ENCODE measurements around the gene TOB1. TPM values are rescaled to one million over a fixed set of nuclear protein-coding genes. Genes with fewer than 3 reads are reported as not detected.

TOB1 gene
- total RNA-seq, 2 experiments from 2014 or later = 419 to 449 TPM

- intact Hi-C loops (cut with DNase I, micrococcal nuclease) = no loop called here
- ATAC-seq (ENCODE audit: poor library complexity) = no peak
- no peaks in the 10 kb centered on the region for H3K36me3 ChIP-seq (ENCODE audit: insufficient read depth, low read length)
- peaks cover 6% of the 10 kb centered on the region for H3K4me1 ChIP-seq (ENCODE audit: insufficient read depth, low read length)
- peaks cover 0 to 9% of the 10 kb centered on the region in 2 experiments for H3K27me3 ChIP-seq (ENCODE audit: control insufficient read depth in 1 of 2, insufficient read depth in 2 of 2, low read length in 2 of 2)
- no peak for DNase-seq
- no peak overlapping the region for H3K4me3 Mint-ChIP-seq
- H3K9me3 Mint-ChIP-seq = no peaks in the 10 kb centered on the region
- H3K36me3 Mint-ChIP-seq (ENCODE audit: low read depth) = no peaks in the 10 kb centered on the region
- peaks cover 8% of the 10 kb centered on the region for H3K27me3 Mint-ChIP-seq
- no peak overlapping the region for H3K27ac Mint-ChIP-seq
- POLR2A ChIA-PET = no interaction called here
- CTCF ChIA-PET = no interaction called here
- H3K4me1 Mint-ChIP-seq (ENCODE audit: low read depth) = no peaks in the 10 kb centered on the region
- no peak for TF ChIP-seq CTCF (IDR thresholded peaks at IDR 0.05)
- H3K9me3 ChIP-seq (ENCODE audit: control insufficient read depth in 1 of 2, insufficient read depth in 1 of 2, low read length in 2 of 2) = no peaks in the 10 kb centered on the region
- H3K4me3 ChIP-seq (ENCODE audit: low read length) = no peak overlapping the region
- H3K27ac ChIP-seq (ENCODE audit: low read depth in 1 of 2, low read length in 2 of 2) = no peak overlapping the region
Measured at GRCh38 chr17:50834429-50835300, 31.5 kb downstream of the TOB1 start.

DNA sequence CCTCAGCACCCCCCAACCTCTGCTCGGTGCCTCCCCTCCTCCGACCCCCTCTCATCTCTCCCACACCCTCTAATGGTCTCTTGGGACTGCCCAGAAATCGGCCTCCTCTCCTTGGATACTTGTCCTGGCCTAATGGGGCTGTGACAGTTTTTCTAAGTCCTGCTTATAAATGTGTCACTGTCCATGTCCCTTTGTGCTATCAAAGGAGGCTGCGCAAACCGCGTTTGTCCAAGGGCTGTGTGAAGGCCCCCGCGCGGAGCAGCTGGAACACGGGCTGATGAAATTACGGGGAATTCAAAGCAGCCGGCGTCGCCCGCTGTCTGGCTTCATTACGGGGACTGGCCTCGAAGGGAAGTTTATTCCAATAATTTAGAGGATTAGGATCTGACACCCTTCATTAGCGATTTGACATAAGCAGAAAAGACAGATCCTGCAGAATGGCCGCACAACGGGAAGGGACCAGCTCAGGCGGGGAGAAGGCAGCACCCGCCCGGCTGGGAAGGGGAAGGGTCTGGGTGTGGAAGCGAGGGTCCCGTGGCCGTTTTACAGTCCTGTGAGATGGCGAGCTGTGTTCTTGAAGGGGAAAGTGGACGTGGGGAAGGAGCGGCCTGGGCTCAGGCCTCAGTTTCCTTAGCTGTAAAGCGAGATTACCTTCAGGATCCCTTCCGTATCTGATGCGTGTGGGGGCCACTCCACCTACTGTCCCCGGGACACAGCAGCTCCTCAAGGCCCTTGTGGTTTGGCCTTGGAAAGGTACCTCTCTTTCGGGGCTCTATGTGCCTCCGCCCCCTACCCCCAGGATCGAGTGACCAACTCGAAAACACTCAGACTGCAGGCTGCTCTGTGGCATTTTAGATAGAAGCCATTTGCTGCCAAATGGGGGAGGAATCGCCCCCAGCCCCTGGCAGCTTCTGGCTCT lies 32.4 kb downstream of the TOB1 start:
- DNase-seq (no peak), ATAC-seq (ENCODE audit: poor library complexity) (no peak)
- CTCF ChIA-PET = no interaction called here
- Mint-ChIP-seq H3K27me3 (peaks cover 14% of the 10 kb centered on the region), H3K36me3 (ENCODE audit: low read depth) (no peaks in the 10 kb centered on the region), H3K4me3 (no peak overlapping the region), H3K9me3 (no peaks in the 10 kb centered on the region), H3K4me1 (ENCODE audit: low read depth) (no peaks in the 10 kb centered on the region), H3K27ac (no peak overlapping the region)
- H3K27ac ChIP-seq (ENCODE audit: low read depth in 1 of 2, low read length in 2 of 2) = no peak overlapping the region
- no peaks in the 10 kb centered on the region for H3K9me3 ChIP-seq (ENCODE audit: control insufficient read depth in 1 of 2, insufficient read depth in 1 of 2, low read length in 2 of 2)
- H3K27me3 ChIP-seq (ENCODE audit: control insufficient read depth in 1 of 2, insufficient read depth in 2 of 2, low read length in 2 of 2) = peaks cover 0 to 9% of the 10 kb centered on the region in 2 experiments
- no peak for TF ChIP-seq CTCF (IDR thresholded peaks at IDR 0.05)
- H3K4me3 ChIP-seq (ENCODE audit: low read length) = no peak overlapping the region
- peaks cover 6% of the 10 kb centered on the region for H3K4me1 ChIP-seq (ENCODE audit: insufficient read depth, low read length)
- intact Hi-C loops (cut with DNase I, micrococcal nuclease) = no loop called here
- no peaks in the 10 kb centered on the region for H3K36me3 ChIP-seq (ENCODE audit: insufficient read depth, low read length)
- POLR2A ChIA-PET = no interaction called here

- H3K36me3 ChIP-seq (ENCODE audit: insufficient read depth, low read length) = no peaks in the 10 kb centered on the region
- ATAC-seq (ENCODE audit: poor library complexity) = no peak
- no peaks in the 10 kb centered on the region for H3K36me3 Mint-ChIP-seq (ENCODE audit: low read depth)
- H3K27ac ChIP-seq (ENCODE audit: low read depth in 1 of 2, low read length in 2 of 2) = no peak overlapping the region
- peaks cover 6% of the 10 kb centered on the region for H3K4me1 ChIP-seq (ENCODE audit: insufficient read depth, low read length)
- H3K27me3 Mint-ChIP-seq = peaks cover 14% of the 10 kb centered on the region
- no peak overlapping the region for H3K4me3 Mint-ChIP-seq
- intact Hi-C loops (cut with DNase I, micrococcal nuclease) = no loop called here
- no peaks in the 10 kb centered on the region for H3K4me1 Mint-ChIP-seq (ENCODE audit: low read depth)
- DNase-seq = no peak
- no peak overlapping the region for H3K27ac Mint-ChIP-seq
- POLR2A ChIA-PET = no interaction called here
- H3K9me3 ChIP-seq (ENCODE audit: control insufficient read depth in 1 of 2, insufficient read depth in 1 of 2, low read length in 2 of 2) = no peaks in the 10 kb centered on the region
- no peak for TF ChIP-seq CTCF (IDR thresholded peaks at IDR 0.05)
- H3K27me3 ChIP-seq (ENCODE audit: control insufficient read depth in 1 of 2, insufficient read depth in 2 of 2, low read length in 2 of 2) = peaks cover 0 to 9% of the 10 kb centered on the region in 2 experiments
- no peak overlapping the region for H3K4me3 ChIP-seq (ENCODE audit: low read length)
- H3K9me3 Mint-ChIP-seq = no peaks in the 10 kb centered on the region
- CTCF ChIA-PET = no interaction called here
Measured at GRCh38 chr17:50832864-50833381, 33.2 kb downstream of the TOB1 start.
